ENCODE results near the gene EVPL. TPM values are rescaled to one million over a fixed set of nuclear protein-coding genes. Genes with fewer than 3 reads are reported as not detected.

Gene EVPL
- total and polyA plus RNA-seq, 10 of the 15 experiments (the other 5 are each of a cell fraction or from before 2014, with no cell fraction given): 0.03 TPM; not detected in 9

DNA sequence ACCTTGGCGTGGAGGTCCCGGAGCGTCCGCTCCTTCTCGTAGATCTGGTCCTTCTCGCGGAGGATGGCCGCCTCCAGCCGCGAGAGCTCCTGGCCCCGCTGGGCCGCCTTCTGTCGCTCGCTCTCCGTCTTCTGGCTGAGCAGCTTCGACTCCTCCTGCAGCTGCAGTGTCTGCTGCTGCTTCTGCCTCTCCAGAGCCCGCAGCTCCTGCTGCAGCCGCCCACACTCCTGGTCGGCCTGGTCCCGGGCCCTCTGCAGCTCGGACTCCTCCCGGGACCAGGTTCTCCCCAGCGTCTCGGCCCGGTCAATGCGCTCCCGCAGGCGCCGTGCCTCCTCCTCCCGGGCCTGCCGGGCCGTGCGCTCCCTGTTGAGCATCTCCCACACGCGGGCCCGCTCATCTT is 18.9 kb downstream of the EVPL start:
- ChIA-PET RAD21 (ENCODE audit: unreplicated experiment) (interaction anchor here (0.8 to 2.2 kb wide), 3 partner anchors 10 to 103 kb away, joined by 3 to 6 read pairs (median 5); no protein-coding TSS in a partner anchor), SMC1A (ENCODE audit: uncharacterized antibody, unreplicated experiment) (interaction anchor here (10.8 kb wide), 1 partner anchor 102 kb away, joined by 61 read pairs; the partner anchor contains the start of gene MRPL38), POLR2A (interaction anchor here (0.5 kb wide), 1 partner anchor 334 kb away, joined by 4 read pairs; no protein-coding TSS in a partner anchor), CTCF (interaction anchor here (1.3 to 12.8 kb wide), 4 partner anchors 9 to 133 kb away, joined by 3 to 128 read pairs (median 4); partner anchors contain the start of gene MRPL38)
- Histone ChIP-seq H4K20me1 (ENCODE audit: control insufficient read depth, insufficient read depth) (no peaks in the 10 kb centered on the region), H3K4me1 (ENCODE audit: control insufficient read depth, insufficient read depth, low read length) (no peaks in the 10 kb centered on the region), H3K4me3 (no peak overlapping the region), H3K9me3 (replicated peaks; ENCODE audit: control insufficient read depth, insufficient read depth, low read length) (no peaks in the 10 kb centered on the region), H3K27ac (ENCODE audit: control insufficient read depth, insufficient read depth) (no peak overlapping the region), H2AFZ (ENCODE audit: control insufficient read depth, low read depth, low read length) (no peak overlapping the region), H3K79me2 (ENCODE audit: control insufficient read depth, insufficient read depth, low read length) (no peaks in the 10 kb centered on the region), H3K36me3 (ENCODE audit: control insufficient read depth in 2 of 2, insufficient read depth in 2 of 2, low read length in 1 of 2) (no peaks in the 10 kb centered on the region), H3K4me2 (ENCODE audit: control insufficient read depth, insufficient read depth) (no peak overlapping the region), H3K9ac (ENCODE audit: control insufficient read depth, insufficient read depth, low read length) (no peak overlapping the region), H3K27me3 (replicated peaks in 1 of 2; ENCODE audit: control insufficient read depth in 2 of 2, insufficient read depth in 2 of 2, low read length in 1 of 2) (no peaks in the 10 kb centered on the region)
- DNase-seq (ENCODE audit: low read depth, low spot score): no peak
- no TSS peak for BruUV-seq (replicated peaks)
- intact Hi-C loops (cut with micrococcal nuclease; ENCODE audit: unreplicated experiment): no loop called here
- WGBS (ENCODE audit: insufficient coverage, insufficient replicate concordance, low lambda C conversion rate, missing lambda C conversion rate): 73% methylated on average over 16 of the region's 36 CpGs
- no peak for ATAC-seq
- FAIRE-seq: no peak
- in situ Hi-C loops (cut with MboI): loop anchor here (5.0 kb wide), 1 partner anchor 101 kb away; no protein-coding TSS in a partner anchor
- TF ChIP-seq TARDBP (IDR thresholded peaks at IDR 0.05; ENCODE audit: borderline replicate concordance): no peak
- TF ChIP-seq ESRRA (IDR thresholded peaks at IDR 0.05; ENCODE audit: low read length): no peak
- no peak for TF ChIP-seq SMAD1 (IDR thresholded peaks at IDR 0.05; ENCODE audit: low read depth, partially characterized antibody)
- TF ChIP-seq ETV6 (conservative IDR thresholded peaks at IDR 0.05 in 1 of 2, IDR thresholded peaks at IDR 0.05 in 1 of 2; ENCODE audit: borderline replicate concordance in 1 of 2, low read depth in 1 of 2): no peak
- no peak for TF ChIP-seq CBFB (IDR thresholded peaks at IDR 0.05; ENCODE audit: low read depth)
- no peak for TF ChIP-seq SIX5 (IDR thresholded peaks at IDR 0.05; ENCODE audit: low read depth, low read length, severe bottlenecking)
- TF ChIP-seq RFX5 (IDR thresholded peaks at IDR 0.05; ENCODE audit: low read depth, low read length): no peak
- TF ChIP-seq, protein P1, sequence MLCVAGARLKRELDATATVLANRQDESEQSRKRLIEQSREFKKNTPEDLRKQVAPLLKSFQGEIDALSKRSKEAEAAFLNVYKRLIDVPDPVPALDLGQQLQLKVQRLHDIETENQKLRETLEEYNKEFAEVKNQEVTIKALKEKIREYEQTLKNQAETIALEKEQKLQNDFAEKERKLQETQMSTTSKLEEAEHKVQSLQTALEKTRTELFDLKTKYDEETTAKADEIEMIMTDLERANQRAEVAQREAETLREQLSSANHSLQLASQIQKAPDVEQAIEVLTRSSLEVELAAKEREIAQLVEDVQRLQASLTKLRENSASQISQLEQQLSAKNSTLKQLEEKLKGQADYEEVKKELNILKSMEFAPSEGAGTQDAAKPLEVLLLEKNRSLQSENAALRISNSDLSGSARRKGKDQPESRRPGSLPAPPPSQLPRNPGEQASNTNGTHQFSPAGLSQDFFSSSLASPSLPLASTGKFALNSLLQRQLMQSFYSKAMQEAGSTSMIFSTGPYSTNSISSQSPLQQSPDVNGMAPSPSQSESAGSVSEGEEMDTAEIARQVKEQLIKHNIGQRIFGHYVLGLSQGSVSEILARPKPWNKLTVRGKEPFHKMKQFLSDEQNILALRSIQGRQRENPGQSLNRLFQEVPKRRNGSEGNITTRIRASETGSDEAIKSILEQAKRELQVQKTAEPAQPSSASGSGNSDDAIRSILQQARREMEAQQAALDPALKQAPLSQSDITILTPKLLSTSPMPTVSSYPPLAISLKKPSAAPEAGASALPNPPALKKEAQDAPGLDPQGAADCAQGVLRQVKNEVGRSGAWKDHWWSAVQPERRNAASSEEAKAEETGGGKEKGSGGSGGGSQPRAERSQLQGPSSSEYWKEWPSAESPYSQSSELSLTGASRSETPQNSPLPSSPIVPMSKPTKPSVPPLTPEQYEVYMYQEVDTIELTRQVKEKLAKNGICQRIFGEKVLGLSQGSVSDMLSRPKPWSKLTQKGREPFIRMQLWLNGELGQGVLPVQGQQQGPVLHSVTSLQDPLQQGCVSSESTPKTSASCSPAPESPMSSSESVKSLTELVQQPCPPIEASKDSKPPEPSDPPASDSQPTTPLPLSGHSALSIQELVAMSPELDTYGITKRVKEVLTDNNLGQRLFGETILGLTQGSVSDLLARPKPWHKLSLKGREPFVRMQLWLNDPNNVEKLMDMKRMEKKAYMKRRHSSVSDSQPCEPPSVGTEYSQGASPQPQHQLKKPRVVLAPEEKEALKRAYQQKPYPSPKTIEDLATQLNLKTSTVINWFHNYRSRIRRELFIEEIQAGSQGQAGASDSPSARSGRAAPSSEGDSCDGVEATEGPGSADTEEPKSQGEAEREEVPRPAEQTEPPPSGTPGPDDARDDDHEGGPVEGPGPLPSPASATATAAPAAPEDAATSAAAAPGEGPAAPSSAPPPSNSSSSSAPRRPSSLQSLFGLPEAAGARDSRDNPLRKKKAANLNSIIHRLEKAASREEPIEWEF (IDR thresholded peaks at IDR 0.05; ENCODE audit: insufficient replicate concordance, low read depth, low read length): no peak
- TF ChIP-seq PAX8 (IDR thresholded peaks at IDR 0.05): no peak
- TF ChIP-seq ZNF274 (IDR thresholded peaks at IDR 0.05; ENCODE audit: insufficient read depth, insufficient read length): no peak
- no peak for TF ChIP-seq CHD2 (IDR thresholded peaks at IDR 0.05; ENCODE audit: borderline replicate concordance, low read depth, low read length)
- no peak for TF ChIP-seq BACH1 (IDR thresholded peaks at IDR 0.05; ENCODE audit: borderline replicate concordance)
- TF ChIP-seq, protein P2, sequence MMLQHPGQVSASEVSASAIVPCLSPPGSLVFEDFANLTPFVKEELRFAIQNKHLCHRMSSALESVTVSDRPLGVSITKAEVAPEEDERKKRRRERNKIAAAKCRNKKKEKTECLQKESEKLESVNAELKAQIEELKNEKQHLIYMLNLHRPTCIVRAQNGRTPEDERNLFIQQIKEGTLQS (IDR thresholded peaks at IDR 0.05; ENCODE audit: borderline replicate concordance, extremely low read depth, low read depth, low read length): no peak
- no peak for TF ChIP-seq CHD4 (IDR thresholded peaks at IDR 0.05)

Measured in GM12878 (cell line).